ENCODE results near the gene FTO. TPM values are rescaled to one million over a fixed set of nuclear protein-coding genes. Genes with fewer than 3 reads are reported as not detected.
A peak's percentile ranks its signal among the peaks of the same experiment; 100 is the strongest.

The FTO gene
- total RNA-seq, 2 donors from 2014 or later: 47.5 to 50.4 TPM

GRCh38 chr16:54176376-54176901 is 472.5 kb downstream of the FTO start:
- no peak overlapping the region for H3K4me3 ChIP-seq
- intact Hi-C loops (cut with DNase I): no loop called here
- H3K27me3 ChIP-seq: no peaks in the 10 kb centered on the region
- no peaks in the 10 kb centered on the region for H3K9me3 ChIP-seq
- no peaks in the 10 kb centered on the region for H3K36me3 ChIP-seq (replicated peaks in 1 of 2; ENCODE audit: insufficient read depth in 1 of 2, low read depth in 2 of 2)
- DNase-seq: peak; percentile 50 to 73 (median 66)
- WGBS, 2 donors: 26 to 38% methylated on average over 19 of the region's 19 CpGs
- peak; percentile 49 for ATAC-seq
- TF ChIP-seq POLR2A (IDR thresholded peaks at IDR 0.05) (no peak), CTCF (IDR thresholded peaks at IDR 0.05) (peak in 1 of 7 experiments; percentile 12)
- peak overlapping the region in 2 of 4 donors; percentile 23 to 46 for H3K27ac ChIP-seq
- H3K4me1 ChIP-seq: peaks cover 50% of the 10 kb centered on the region

- Histone ChIP-seq H3K27me3 (no peaks in the 10 kb centered on the region), H3K4me3 (no peak overlapping the region), H3K36me3 (replicated peaks in 1 of 2; ENCODE audit: insufficient read depth in 1 of 2, low read depth in 2 of 2) (no peaks in the 10 kb centered on the region), H3K9me3 (no peaks in the 10 kb centered on the region), H3K27ac (no peak overlapping the region), H3K4me1 (peaks cover 42% of the 10 kb centered on the region)
- ATAC-seq (no peak), DNase-seq (no peak)
- no peak for TF ChIP-seq POLR2A (IDR thresholded peaks at IDR 0.05)
- TF ChIP-seq CTCF (IDR thresholded peaks at IDR 0.05): no peak
- intact Hi-C loops (cut with DNase I): no loop called here
- WGBS, 2 donors: 95% methylated on average over 26 of the region's 26 CpGs
Observed at GRCh38 chr16:54177052-54177861, 473.3 kb downstream of the FTO start.

GRCh38 chr16:54177862-54178477 is 474.0 kb downstream of the FTO start:
- DNase-seq: no peak
- Histone ChIP-seq H3K27ac (no peak overlapping the region), H3K9me3 (no peaks in the 10 kb centered on the region), H3K27me3 (no peaks in the 10 kb centered on the region), H3K4me1 (peaks cover 35% of the 10 kb centered on the region), H3K36me3 (replicated peaks in 1 of 2; ENCODE audit: insufficient read depth in 1 of 2, low read depth in 2 of 2) (no peaks in the 10 kb centered on the region), H3K4me3 (no peak overlapping the region)
- no peak for ATAC-seq
- TF ChIP-seq CTCF (IDR thresholded peaks at IDR 0.05) (no peak), POLR2A (IDR thresholded peaks at IDR 0.05) (no peak)
- WGBS, 2 donors: 75 to 77% methylated on average over 11 of the region's 11 CpGs
- intact Hi-C loops (cut with DNase I): no loop called here

- H3K4me1 ChIP-seq: peaks cover 35% of the 10 kb centered on the region
- WGBS, 2 donors: 13 to 22% methylated on average over 7 of the region's 7 CpGs
- no peak for ATAC-seq
- TF ChIP-seq CTCF (IDR thresholded peaks at IDR 0.05) (no peak), POLR2A (IDR thresholded peaks at IDR 0.05) (no peak)
- DNase-seq: peak in 3 of 4 donors; percentile 22 to 56 (median 39)
- intact Hi-C loops (cut with DNase I): no loop called here
- no peak overlapping the region for H3K4me3 ChIP-seq
- H3K36me3 ChIP-seq (replicated peaks in 1 of 2; ENCODE audit: insufficient read depth in 1 of 2, low read depth in 2 of 2): no peaks in the 10 kb centered on the region
- no peaks in the 10 kb centered on the region for H3K27me3 ChIP-seq
- no peaks in the 10 kb centered on the region for H3K9me3 ChIP-seq
- H3K27ac ChIP-seq: no peak overlapping the region
Observed at GRCh38 chr16:54178478-54178976, 474.6 kb downstream of the FTO start.
